Stimulated activated CD4-positive, alpha-beta T cell treated with anti-CD3 and anti-CD28 coated beads, TNF-alpha, amount 100 ng/mL, for 48 hours (primary cell): ENCODE results near the gene DNER.
A peak's percentile ranks its signal among the peaks of the same experiment; 100 is the strongest.
"Not testable (repeated sequence)": the region's sequence is repeated elsewhere in the genome, so short reads cannot be mapped to it uniquely, and the experiment has no call there.

Experiments used
- DNase-seq, 3 donors: peaks; one replicate each; pipeline ENCODE4 v3.0.0-alpha.2; 2020; ENCODE audit warnings: low read depth in 3 of 3

Gene DNER

GRCh38 chr2:229718057-229718456 is 3.7 kb upstream of the DNER start:
- DNase-seq: no peak

- no peak for DNase-seq
These were observed 1.6 kb upstream of the DNER start for GRCh38 chr2:229715895-229716507.

DNA sequence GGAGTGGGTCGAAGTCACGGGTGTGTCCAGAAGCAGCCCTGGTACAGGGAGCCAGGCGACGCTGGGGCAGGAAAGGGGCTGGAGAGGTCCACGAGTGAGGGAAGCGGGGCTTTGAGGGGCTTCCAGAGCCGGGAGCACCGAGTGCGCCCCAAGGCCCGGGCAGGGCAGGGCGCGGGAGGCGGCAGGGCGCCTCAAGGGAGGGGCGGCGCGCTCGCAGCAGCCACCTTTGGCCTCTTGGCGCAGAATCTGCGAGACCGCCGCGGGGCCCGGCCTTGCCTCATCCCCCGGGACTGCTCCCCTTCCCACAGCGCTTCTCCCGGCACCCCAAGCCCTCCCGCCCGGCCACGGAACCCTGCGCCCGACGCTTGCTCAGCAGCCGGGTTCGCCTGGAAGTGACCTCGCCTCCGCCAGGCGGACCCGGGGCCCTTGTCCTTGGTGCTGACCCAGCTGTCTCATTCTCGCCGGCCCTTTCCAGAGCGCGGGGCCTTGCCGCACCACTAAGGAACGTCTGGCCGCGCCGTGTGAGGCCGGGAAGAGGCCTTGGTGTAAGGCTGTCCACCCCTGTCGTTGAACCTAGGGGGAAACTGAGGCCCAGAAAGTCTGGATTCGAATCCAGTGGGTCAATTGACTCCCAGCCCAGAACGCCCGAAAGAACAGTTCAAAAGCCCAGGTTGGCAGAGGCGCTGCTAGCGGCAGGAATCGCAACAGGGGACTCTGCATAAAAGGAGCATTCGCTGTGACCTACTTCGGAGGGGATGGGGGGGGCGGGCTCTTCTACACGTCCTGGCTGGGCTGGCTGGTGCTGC is 584 bp upstream of the DNER start:
- peak in 1 of 3 donors; percentile 29 for DNase-seq

DNA sequence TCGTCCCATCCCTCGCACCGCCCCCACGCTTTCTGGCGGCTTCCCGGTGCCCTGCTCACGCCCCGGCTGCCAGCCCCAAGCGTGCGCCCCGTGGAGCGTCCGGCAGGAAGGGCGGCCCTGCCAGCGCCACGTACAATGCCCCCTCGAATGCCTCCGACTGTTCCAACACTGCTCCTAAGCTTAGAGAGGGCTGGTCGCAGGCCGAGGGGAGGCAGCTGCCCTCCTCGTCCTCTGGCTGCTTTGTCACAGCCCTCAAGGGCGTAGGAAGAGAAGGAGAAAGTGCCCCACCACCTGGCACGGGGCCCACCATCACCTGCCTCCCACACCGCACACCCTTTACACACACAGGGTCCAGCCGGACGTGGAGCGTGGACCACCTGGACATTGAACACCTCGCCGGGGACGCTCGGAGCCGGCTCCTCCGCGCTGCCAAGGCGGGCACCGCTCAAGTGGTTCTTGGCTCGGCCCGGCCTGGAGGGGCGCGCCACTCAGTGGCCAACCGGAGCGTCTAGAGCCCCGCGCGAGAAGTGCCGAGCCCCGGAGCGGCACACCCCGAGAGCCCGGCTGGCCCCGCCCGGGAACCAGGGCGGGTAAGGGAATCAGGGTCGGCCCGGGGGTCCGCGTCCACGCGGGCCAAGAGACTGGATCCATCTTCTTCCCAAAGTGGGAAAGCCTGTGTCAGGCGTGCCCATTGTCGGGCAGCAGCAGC is 830 bp downstream of the DNER start:
- no peak for DNase-seq

- DNase-seq: no peak
These were observed 2.2 kb downstream of the DNER start for GRCh38 chr2:229712136-229712535.

DNA sequence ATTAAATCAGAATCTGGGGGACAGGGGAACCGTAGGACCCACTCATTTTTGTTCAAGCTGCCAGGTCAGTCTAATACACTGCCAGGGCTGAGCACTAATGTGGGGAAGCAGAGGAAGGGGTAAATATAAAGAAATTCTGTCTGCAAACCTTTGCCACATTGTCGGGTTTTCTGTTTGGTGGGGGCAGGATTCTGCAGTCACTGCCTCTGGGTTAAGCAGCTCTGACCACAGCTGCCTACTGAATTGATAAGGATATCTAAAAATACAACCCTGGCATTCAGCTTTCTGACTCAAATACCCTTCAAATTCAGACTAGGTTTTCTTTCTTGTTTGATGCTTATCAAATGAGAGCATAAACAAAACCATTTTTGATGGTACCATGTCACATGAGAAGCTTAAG is 6.0 kb downstream of the DNER start:
- no peak for DNase-seq

DNA sequence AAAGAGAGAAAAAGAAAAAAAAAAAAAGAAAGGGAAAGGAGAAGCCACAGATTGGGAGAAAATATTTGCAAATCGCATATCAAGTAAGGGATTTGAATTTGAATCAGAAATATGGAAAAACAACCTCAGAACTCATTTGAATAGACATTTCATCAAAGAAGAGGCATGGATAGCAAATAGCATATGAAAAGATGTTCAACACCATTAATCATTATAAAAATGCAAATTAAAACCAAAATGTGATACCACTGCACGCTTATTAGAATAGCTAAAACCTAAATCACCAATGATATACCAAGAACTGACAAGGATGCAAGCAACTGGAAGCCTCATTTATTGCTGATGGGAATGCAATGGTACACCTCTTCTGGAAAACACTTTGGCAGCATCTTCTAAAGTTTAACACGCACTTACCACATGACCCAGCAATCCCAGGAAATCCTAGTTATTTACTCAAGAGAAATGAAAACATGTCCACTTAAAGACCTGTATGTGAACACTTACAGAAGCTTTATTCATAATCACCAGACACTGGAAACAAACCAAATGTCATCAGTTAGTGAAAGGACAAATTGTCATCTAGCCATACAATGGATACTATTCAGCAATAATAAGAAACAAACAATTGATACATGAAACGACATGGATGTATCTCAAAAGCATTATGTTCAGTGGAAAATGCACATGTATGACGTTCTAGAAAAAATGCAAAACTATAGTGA is 10.3 kb downstream of the DNER start:
- no peak for DNase-seq

DNA sequence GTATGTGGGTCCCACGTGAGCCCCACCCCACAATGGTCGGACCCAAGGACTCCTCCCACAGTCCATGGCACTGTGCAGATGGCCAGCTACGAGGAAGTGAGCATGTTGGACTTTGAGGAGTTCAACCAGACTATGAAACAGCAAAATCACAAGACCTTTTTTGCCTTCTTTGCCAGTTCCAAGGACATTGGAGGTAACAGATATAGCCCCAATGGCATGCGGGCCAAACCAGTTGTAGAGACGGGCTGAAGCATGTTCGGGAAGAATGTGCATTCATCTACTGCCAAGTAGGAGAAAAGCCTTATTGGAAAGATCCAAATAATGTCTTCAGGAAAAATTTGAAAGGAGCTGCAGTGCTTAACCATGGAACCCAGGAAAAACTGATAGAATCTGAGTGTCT is 12.6 kb downstream of the DNER start:
- no peak for DNase-seq

DNA sequence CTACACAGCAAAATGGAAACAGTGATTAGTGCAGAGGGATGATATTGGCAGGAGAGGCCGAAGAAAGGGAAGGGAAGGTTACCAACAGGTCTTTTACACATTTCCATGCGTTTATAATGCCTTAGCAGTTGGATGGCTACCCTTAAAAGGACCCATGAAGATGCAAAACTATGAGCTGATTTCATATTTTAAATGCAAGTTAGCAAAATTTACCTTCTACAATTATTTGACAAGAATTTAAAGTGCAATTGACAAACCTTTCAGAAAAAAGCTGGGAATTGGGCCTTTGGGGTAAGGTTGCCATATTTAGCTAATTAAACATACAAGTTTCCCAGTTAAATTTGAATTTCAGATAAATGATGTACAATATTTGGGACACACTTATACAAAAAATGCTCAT is 13.3 kb downstream of the DNER start:
- DNase-seq: no peak

DNA sequence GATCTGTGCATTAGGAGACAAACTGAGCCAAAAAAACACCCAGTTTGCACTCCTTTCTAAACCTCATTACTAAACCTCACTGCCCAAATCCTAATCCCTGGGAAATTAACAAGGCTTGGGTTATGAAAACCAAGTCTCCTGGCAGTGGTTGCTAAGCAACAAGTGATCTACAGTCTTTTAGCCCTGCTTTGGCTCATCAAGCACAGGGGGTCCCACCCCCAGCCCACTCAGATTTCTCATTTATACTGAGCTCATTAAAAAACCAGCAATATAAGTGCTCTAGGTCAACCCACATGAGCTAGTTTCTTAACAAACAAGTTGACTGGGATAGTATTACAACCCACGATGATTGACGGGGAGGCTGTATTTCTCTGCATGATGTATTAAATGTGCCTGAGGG is 18.4 kb downstream of the DNER start:
- no peak for DNase-seq

GRCh38 chr2:229693845-229694244 is 20.5 kb downstream of the DNER start:
- DNase-seq: not testable (repeated sequence)

DNA sequence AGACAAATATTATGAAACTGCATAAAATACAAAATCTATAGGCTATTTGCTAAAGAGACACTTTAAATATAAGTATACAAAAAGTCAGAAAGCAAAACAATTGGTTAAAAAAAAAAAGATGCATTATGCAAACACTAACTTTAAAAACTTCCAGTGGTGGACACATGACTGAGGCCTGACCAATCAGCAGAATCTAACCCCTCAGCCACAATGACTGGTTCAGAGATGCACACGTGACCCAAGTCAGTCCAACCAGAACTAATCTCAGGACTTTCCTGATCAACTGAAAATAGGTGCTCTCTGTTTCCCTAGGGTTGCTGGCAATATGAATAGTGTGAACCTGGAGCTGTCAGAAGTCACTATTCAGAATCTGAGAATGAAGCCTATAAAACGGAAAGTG is 22.7 kb downstream of the DNER start:
- no peak for DNase-seq

DNA sequence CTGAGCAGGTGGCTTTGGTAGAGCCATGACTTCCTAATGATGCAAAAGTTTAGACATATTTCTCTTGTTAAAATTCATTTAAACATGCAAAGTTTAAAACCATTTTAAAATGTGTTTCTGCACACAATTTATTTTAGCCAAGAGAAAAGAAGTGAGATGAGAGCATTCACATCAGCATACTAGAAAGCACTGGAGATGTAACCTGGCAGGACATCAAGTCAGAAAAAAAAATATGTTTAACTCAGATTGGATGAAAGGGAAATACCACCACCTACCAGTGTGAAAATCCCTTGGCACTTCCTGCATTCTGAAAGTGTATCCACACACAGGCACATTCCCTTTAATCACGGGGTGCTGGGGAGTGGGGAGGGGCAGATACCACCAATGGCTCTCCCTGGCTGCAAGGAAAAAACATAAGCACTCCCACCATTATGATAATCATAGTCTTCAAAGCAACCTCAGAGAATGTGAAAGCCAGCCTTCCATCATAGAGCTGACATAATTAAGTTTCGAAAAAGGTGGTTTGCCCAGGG is 25.0 kb downstream of the DNER start:
- no peak for DNase-seq

DNA sequence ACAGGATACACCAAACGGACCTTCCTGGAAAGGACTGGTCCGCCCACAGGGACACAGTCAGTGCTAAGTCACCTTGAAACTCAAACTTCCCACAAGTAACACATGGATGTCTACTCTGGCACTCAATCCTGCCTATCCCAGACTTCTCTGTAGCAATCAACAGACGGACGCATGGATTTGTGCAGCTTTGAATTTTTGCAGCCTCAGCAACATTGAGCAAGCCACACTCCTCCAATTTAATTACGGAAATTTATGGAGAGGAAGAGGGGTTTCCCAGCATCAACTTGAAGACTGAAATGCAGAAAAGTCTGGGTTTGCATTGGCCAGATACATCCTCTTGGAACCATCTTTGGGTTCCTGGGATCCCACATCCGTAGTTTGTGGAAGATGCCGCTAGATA is 26.2 kb downstream of the DNER start:
- DNase-seq: no peak

DNA sequence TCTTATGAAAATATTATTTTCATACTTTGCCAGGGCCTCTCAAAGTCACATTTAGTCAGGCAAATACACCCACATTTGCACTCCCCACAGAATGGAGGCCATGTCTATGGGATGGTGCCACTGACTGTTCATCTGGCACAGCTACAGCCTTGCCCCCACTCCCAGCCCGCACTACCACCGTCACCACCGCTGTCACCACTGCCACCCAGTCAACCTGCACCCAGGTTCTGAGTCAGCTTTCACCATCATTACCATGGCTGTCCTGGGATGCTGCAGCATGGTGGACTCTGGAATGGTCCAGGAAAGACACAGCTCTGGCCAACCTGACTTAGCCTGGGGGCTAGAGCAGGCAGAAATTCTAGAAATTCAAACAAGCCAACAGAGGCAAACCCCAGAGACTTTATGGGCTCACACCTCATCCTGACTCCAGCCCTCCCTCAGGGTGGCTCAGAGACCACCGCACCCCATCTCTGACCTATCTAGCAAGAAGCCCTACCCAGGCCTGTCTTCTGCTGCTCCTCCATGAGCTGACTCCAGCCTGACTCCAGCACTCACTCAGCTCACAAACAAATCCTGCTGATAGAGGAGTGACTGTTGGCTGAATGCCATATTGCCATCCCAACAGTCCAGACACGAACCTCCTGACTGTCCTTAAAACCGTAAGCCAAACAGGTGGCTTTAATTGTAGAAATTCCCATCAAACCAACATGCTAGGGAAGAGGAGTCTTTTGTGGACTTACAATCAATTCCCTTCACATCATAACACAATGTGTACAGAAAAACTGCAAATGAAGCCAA is 28.0 kb downstream of the DNER start:
- DNase-seq: no peak

GRCh38 chr2:229684942-229685562 is 29.3 kb downstream of the DNER start:
- no peak for DNase-seq

GRCh38 chr2:229679393-229680125 is 34.8 kb downstream of the DNER start:
- DNase-seq: no peak

- no peak for DNase-seq
These were observed 38.8 kb downstream of the DNER start for GRCh38 chr2:229675569-229675968.

- no peak for DNase-seq
These were observed 39.4 kb downstream of the DNER start for GRCh38 chr2:229674830-229675530.
